Stimulated activated CD8-positive, alpha-beta memory T cell treated with anti-CD3 and anti-CD28 coated beads, Interleukin-12 subunit alpha, Interleukin-12 subunit beta, amount 100 ng/mL, for 24 hours (primary cell): Measurements from ENCODE around the gene SPDYC.

Experiments used
- DNase-seq: peaks from one replicate; pipeline ENCODE4 v3.0.0-alpha.2; 2020; ENCODE audit errors: extremely low read depth

SPDYC gene

DNA sequence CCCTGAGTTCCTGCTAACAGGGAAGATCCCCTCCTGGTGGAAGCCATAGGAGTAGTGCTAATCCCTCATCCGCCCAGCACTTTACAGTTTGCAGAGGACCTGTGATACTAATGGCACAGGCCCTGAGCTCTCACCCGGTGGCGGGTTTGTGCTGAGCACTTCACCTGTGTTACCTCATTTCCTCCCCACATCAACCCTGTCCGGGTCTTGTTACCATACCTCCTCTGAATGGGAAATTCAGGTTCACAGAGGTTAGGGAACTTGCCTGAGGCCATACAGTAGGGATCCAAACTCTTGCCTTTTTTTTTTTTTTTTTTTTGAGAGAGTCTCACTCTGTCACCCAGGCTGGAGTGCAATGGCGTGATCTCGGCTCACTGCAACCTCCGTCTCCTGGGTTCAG lies 36.9 kb downstream of the SPDYC start:
- DNase-seq, result no peak

DNA sequence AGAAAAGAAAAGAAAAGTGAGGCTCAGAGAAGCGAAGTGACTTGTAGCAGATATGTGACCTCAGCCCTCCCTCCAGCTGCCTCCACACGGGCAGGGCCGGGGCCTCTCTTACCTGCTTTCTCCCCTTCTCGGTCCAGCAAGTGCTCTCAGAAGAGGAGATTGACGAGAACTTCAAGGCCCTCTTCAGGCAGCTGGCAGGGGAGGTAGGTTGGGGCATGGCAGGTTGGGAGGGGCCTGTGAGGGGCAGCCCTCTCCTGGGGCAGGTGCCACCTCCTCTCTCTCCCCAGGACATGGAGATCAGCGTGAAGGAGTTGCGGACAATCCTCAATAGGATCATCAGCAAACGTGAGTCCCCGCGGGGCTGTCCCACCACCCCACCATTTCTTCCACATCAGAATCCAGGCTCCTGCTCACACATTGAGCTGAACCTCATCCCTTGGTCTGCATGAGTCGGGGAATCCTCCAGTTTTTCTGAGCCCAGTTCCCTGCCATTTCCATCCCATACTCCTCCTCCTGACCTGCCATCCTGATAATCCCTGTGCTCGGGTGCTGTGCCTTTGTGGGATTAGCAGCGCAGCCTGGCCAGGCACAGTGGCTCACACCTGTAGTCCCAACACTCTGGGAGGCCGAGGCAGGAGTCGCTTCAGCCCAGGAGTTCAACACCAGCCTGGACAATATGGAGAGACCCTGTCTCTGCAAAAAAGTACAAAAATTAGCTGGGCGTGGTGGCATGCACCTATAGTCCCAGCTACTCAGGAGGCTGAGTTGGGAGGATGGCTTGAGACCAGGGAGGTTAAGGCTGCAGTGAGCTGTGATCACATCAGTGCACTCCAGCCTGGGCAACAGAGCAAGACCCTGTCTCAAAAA lies 38.1 kb downstream of the SPDYC start:
- DNase-seq, result no peak

DNA sequence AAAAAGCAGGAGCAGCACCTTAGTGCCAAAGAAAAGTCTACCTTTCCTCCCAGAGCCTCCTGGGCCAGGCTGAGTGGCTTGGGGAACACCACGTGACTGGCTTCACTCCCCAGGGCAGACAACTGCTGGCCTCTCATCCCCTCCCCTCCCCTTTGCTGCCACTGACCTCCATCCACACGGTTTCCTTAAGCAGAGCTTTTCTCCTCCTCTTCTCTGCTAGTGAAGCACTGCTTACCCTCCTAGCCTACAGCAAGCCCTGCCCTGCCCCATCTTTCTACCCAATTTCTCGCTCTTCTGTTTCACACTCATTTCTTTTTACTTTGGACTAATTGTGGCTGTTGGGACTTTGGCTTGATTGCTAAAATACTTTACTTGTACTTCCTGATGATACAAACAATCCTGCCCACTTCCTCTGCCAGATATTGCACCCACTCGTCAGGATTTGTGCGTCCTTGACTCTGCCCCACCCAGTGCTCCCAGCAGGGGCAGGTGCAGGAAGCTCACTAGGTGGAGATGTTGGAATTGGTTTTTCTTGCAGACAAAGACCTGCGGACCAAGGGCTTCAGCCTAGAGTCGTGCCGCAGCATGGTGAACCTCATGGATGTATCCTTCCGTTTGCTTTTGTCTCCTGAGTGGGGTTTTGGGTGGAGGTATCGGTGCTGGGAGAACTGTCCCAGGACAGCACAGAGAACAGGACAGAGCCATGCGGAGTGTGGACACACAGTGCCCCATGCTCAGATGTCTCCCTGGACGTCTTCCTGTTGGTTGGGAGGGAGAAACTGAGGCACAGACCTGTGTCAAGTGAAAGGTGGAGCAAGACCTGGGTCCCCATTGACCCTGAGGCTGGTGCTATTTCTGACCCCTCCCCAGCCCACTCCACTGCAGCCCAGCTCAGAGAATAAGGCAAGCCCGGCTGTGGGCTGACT lies 39.0 kb downstream of the SPDYC start:
- DNase-seq, result no peak

DNA sequence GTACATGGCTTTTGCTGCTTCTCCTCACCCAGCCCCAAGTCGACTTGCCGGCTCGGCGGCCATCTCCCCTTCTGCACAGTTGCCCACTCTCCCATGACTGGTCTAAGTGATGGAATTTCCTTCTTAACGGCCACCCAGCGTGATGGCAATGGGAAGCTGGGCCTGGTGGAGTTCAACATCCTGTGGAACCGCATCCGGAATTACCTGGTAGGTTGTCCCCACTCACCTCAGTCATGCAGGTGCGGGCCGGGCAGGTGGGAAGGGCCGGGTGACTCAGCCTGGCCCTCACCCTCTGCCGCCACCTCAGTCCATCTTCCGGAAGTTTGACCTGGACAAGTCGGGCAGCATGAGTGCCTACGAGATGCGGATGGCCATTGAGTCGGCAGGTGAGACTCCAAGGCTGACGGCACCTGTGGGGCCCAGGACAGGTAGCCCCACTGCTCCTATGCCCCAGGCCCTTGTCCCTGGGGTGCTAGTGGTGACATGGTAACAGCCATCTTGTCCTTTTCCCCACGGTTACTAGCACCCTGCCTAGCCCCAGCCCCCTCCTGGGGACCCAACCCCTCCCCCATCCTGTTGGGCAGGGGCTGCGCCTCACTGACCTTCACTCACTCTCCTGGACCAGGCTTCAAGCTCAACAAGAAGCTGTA lies 39.8 kb downstream of the SPDYC start:
- no peak for DNase-seq

- DNase-seq, result no peak
Measured at GRCh38 chr11:65210361-65210731, 40.3 kb downstream of the SPDYC start.

DNA sequence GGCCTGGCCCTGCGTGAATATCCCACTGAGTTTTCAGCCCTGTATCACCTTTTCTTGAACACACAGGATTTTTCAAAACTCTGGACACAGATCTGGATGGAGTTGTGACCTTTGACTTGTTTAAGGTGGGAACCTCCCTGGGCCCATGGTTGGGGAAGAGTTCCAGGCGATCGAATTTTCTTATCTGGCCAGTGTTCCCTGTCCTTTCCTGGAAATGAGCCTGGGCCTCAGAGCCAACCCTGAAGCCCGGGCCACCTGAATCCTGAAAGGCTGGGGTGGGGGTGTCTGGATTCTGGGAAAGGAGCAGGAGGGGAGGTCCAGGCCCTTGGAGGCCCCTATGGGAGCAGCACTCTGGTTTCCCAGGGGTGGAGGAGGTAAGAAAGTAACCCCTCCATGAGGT lies 40.7 kb downstream of the SPDYC start:
- no peak for DNase-seq

DNA sequence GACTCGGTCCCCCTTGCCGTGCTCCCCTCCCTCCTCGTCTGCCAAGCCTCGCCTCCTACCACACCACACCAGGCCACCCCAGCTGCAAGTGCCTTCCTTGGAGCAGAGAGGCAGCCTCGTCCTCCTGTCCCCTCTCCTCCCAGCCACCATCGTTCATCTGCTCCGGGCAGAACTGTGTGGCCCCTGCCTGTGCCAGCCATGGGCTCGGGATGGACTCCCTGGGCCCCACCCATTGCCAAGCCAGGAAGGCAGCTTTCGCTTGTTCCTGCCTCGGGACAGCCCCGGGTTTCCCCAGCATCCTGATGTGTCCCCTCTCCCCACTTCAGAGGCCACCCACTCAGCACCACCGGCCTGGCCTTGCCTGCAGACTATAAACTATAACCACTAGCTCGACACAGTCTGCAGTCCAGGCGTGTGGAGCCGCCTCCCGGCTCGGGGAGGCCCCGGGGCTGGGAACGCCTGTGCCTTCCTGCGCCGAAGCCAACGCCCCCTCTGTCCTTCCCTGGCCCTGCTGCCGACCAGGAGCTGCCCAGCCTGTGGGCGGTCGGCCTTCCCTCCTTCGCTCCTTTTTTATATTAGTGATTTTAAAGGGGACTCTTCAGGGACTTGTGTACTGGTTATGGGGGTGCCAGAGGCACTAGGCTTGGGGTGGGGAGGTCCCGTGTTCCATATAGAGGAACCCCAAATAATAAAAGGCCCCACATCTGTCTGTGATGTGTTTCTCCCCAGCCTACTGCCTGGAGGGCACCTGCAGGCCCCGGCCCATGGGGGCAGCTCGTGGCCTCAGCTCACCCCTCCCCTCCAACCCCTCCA lies 41.5 kb downstream of the SPDYC start:
- no peak for DNase-seq

GRCh38 chr11:65212226-65212801 lies 42.3 kb downstream of the SPDYC start:
- DNase-seq, result no peak

- no peak for DNase-seq
Measured at GRCh38 chr11:65213322-65214211, 43.5 kb downstream of the SPDYC start.

- DNase-seq, result no peak
Measured at GRCh38 chr11:65214212-65214845, 44.3 kb downstream of the SPDYC start.

- DNase-seq, result no peak
Measured at GRCh38 chr11:65215441-65216076, 45.5 kb downstream of the SPDYC start.

- DNase-seq, result no peak
Measured at GRCh38 chr11:65216830-65217229, 46.8 kb downstream of the SPDYC start.

DNA sequence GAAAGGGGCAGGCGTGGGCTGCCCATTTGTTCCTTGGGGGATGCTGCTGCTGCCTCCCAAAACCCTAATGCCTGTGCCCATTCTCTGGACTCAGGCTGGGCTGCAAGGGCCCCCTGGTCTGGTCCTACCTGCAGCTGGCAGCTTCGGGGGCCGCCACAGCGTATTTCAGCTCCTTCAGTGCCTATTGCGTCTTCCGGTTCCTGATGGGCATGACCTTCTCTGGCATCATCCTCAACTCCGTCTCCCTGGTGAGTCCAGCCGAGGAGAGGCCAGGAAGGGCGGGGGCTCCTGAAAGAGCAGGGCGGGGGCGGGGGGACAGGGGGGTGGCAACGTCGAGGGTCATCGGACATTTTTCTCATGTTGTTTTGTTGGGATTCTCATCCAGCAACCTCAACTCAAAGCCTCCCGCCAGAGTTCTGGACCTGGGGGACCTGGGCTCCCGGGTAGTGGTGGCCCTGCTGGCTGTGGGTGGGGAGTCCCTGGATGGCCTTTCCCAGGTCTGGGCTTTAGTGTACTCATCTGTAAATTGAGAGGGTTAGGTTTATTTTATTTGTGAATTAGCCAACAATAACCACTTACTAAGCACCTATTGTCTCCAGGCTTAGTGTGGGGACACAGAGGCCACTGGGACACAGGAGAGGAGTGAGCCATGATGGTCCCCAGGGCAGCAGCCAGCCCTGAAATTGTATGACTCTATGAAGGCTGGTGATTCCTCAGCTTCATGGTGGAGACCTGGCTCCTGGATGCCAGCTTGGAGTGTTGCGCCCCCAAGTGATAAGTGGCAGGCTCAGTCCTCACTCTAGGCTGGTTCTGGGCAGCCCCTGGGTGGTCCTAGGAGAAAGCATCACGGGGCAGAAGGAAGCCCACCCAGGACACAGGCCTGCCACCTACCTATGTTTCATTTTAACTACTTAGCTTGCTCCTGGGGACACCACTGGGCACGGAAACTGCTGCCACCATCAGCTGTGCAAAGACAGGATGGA lies 47.7 kb downstream of the SPDYC start:
- DNase-seq, result no peak

GRCh38 chr11:65218446-65218845 lies 48.4 kb downstream of the SPDYC start:
- DNase-seq, result no peak

DNA sequence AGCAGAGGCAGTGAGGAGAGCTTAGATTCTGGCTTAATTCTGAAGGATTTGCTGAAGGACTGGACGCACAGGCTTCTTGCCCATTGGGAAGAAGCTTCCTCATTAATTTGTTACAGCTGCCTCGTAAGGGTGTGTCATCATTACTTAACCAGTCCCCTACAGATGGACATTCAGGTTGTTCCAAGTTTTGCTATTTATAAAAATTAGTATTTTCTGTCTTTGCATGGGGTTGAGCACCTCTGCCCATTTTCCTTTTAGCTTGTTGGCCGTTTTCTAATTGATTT lies 49.8 kb downstream of the SPDYC start:
- DNase-seq, result no peak

DNA sequence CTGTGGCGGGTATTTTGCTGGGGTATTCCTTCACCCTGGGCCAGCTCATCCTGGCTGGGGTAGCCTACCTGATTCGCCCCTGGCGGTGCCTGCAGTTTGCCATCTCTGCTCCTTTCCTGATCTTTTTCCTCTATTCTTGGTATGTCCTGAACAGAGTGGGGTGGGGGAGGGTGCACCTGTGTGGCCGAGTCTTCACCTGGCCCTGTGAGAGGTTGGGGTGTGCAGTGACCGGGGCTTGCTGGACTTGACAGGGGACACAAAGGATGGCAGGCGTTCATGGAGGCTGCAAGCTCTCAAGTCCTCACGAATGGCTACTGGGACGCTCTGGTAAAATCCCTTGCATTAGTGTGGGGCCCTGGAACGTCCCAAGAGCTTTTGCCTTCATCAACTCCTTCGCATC lies 51.0 kb downstream of the SPDYC start:
- no peak for DNase-seq
